GM12801 (cell line): ENCODE results near the gene TGFBRAP1.

ENCODE experiments used
- CTCF ChIP-seq: IDR thresholded peaks from one replicate; pipeline ENCODE4 v1.5.1; 2011; ENCODE audit warnings: control low read depth; ENCODE audit not compliant: insufficient read length; ENCODE audit errors: extremely low read depth

TGFBRAP1 gene

GRCh38 chr2:105364436-105365139 is 35.1 kb upstream of the TGFBRAP1 start:
- TF ChIP-seq CTCF = no peak

GRCh38 chr2:105362862-105363591 is 33.5 kb upstream of the TGFBRAP1 start:
- TF ChIP-seq CTCF = no peak

- TF ChIP-seq CTCF = no peak
Observed at GRCh38 chr2:105361102-105361889, 31.8 kb upstream of the TGFBRAP1 start.

GRCh38 chr2:105358593-105358992 is 29.1 kb upstream of the TGFBRAP1 start:
- no peak for TF ChIP-seq CTCF

GRCh38 chr2:105357122-105357521 is 27.6 kb upstream of the TGFBRAP1 start:
- no peak for TF ChIP-seq CTCF

- TF ChIP-seq CTCF = no peak
Observed at GRCh38 chr2:105344704-105345345, 15.3 kb upstream of the TGFBRAP1 start.

- TF ChIP-seq CTCF = no peak
Observed at GRCh38 chr2:105339414-105339813, 9.9 kb upstream of the TGFBRAP1 start.
